HL-60 (cell line): ENCODE data around the gene KCNG2.

Experiments
- GABPA ChIP-seq: IDR thresholded peaks from 2 replicates; pipeline ENCODE4 v1.6.1; 2012; ENCODE audit warnings: low read depth
- POLR2AphosphoS5 ChIP-seq: IDR thresholded peaks from 2 replicates; pipeline ENCODE4 v1.6.1; 2012; ENCODE audit warnings: low read depth
- TF ChIP-seq, protein P1 (sequence below): IDR thresholded peaks from one replicate; pipeline ENCODE4 v1.5.1; 2011; ENCODE audit warnings: low read length, control low read depth, inconsistent platforms; ENCODE audit not compliant: insufficient read depth

DNA sequence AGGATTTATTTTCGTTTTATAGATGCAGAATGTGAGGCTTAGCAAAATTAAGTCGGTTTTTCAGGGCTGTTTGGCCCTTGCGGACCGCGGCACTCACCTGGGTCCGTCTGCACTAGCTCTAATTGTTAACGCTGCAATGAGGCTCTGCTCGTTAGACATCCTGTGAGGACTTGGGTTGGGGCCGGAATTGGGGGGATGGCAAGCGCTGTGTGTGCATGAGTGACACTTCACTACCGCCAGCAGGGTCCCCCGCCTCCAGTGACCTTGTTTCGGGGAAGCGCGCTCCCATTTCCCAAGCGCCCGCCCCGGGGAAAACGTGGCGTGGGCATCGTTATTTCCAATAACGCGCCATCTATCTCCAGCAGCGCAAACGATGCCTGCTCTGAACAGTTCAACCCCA lies 54.2 kb downstream of the KCNG2 start:
- TF ChIP-seq, protein P1, sequence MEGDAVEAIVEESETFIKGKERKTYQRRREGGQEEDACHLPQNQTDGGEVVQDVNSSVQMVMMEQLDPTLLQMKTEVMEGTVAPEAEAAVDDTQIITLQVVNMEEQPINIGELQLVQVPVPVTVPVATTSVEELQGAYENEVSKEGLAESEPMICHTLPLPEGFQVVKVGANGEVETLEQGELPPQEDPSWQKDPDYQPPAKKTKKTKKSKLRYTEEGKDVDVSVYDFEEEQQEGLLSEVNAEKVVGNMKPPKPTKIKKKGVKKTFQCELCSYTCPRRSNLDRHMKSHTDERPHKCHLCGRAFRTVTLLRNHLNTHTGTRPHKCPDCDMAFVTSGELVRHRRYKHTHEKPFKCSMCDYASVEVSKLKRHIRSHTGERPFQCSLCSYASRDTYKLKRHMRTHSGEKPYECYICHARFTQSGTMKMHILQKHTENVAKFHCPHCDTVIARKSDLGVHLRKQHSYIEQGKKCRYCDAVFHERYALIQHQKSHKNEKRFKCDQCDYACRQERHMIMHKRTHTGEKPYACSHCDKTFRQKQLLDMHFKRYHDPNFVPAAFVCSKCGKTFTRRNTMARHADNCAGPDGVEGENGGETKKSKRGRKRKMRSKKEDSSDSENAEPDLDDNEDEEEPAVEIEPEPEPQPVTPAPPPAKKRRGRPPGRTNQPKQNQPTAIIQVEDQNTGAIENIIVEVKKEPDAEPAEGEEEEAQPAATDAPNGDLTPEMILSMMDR, result no peak
- TF ChIP-seq POLR2AphosphoS5, result no peak
- no peak for TF ChIP-seq GABPA
